ENCODE data around the gene TSC22D2. TPM values are rescaled to one million over a fixed set of nuclear protein-coding genes. Genes with fewer than 3 reads are reported as not detected.
"Not testable (repeated sequence)": the region's sequence is repeated elsewhere in the genome, so short reads cannot be mapped to it uniquely, and the experiment has no call there.

Gene TSC22D2
- total RNA-seq, 1 donor = 16.4 TPM

DNA sequence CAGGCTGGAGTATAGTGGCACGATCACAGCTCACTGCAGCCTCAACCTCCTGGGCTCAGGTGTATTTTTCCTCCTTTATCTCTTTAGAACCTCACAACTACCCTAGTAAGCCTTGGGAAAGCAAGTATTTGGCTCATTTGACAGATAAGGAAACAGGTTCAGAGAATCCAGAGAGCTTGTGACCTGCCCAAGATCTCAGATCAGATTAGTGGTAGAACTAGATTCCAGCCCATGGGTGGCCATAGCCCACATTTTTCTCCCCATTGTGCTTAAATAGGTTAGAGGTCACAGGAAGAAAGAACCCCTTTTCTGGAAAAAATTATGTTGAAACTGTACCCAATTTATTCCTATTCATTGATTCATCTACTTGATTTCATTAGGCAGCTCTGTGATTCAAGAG is 64.3 kb downstream of the TSC22D2 start:
- H3K4me3 ChIP-seq (ENCODE audit: low read depth, low read length) = no peak overlapping the region
- no peak for DNase-seq (ENCODE audit: low read depth)
- TF ChIP-seq, protein P1, sequence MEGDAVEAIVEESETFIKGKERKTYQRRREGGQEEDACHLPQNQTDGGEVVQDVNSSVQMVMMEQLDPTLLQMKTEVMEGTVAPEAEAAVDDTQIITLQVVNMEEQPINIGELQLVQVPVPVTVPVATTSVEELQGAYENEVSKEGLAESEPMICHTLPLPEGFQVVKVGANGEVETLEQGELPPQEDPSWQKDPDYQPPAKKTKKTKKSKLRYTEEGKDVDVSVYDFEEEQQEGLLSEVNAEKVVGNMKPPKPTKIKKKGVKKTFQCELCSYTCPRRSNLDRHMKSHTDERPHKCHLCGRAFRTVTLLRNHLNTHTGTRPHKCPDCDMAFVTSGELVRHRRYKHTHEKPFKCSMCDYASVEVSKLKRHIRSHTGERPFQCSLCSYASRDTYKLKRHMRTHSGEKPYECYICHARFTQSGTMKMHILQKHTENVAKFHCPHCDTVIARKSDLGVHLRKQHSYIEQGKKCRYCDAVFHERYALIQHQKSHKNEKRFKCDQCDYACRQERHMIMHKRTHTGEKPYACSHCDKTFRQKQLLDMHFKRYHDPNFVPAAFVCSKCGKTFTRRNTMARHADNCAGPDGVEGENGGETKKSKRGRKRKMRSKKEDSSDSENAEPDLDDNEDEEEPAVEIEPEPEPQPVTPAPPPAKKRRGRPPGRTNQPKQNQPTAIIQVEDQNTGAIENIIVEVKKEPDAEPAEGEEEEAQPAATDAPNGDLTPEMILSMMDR (IDR thresholded peaks at IDR 0.05; ENCODE audit: insufficient read depth, low read depth, low read length) = no peak

DNA sequence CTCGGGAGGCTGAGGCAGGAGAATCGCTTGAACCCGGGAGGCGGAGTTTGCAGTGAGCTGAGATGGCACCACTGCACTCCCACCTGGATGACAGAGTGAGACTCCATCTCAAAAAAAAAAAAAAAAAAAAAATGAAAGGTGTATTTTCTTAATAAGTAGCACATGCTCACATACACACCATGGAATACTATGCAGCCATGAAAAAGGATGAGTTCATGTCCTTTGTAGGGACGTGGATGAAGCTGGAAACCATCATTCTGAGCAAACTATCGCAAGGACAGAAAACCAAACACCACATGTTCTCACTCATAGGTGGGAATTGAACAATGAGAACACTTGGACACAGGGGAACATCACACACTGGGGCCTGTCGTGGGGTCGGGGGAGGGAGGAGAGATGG is 65.1 kb downstream of the TSC22D2 start:
- DNase-seq (ENCODE audit: low read depth); H3K4me3 ChIP-seq (ENCODE audit: low read depth, low read length): not testable (repeated sequence)

DNA sequence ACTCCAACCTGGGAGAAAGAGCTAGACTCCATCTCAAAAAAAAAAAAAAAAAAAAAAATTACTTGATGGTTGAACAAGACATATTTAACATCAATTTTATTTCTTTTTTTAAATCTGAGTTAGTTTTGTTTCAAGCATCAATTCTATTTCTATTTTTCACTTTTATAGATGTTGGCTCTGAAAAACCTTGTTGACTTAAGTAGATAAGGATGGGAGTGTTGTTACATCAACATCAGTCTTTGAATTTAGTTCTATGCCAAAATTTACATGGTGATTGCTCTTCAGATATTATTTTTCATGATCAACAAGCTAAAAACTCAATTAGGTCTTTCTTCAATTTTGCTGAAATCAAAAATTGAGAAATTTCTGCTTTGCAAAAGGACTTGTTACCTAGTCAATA is 71.3 kb downstream of the TSC22D2 start:
- no peak overlapping the region for H3K4me3 ChIP-seq (ENCODE audit: low read depth, low read length)
- DNase-seq (ENCODE audit: low read depth) = no peak
- TF ChIP-seq, protein P1 (IDR thresholded peaks at IDR 0.05; ENCODE audit: insufficient read depth, low read depth, low read length) = no peak

DNA sequence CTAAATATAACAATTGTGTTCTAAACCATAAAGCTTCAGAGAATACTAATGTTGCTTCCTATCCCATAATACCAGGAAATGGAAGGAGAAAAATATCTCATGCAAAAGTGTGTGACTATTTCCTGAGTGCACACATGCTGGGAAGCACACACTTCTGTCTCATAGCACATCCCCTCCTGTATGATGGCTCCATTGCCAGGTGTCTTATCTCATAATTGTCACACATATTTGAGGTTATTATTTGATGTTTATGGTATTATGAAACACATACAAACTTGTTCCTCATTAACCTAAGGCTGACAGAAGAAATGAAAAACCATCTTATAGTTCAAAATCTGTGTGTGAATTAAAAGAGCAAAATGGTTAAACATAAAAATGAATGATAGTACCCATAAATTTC is 72.8 kb downstream of the TSC22D2 start:
- H3K4me3 ChIP-seq (ENCODE audit: low read depth, low read length) = no peak overlapping the region
- DNase-seq (ENCODE audit: low read depth) = peak; percentile 32
- TF ChIP-seq, protein P1 (IDR thresholded peaks at IDR 0.05; ENCODE audit: insufficient read depth, low read depth, low read length) = no peak

DNA sequence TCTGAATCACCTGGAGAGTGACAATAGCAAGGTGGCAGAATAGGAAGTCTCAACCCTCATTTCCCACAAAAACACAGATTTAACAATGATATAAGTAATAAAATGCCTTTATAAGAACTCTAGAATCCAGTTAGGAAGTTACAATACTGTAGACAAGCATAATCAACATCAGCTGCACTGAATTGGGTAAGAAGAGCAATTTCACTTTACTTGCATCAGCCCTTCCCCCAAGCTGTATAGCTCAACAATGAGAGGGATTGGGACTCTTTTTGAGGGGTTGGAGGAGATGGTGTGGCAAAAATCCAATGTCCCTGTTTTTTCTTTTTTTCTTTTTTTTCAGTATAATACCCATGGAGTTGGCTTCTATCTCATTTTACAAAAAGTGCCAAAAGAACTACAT is 75.1 kb downstream of the TSC22D2 start:
- H3K4me3 ChIP-seq (ENCODE audit: low read depth, low read length) = no peak overlapping the region
- TF ChIP-seq, protein P1 (IDR thresholded peaks at IDR 0.05; ENCODE audit: insufficient read depth, low read depth, low read length) = no peak
- peak; percentile 18 for DNase-seq (ENCODE audit: low read depth)

DNA sequence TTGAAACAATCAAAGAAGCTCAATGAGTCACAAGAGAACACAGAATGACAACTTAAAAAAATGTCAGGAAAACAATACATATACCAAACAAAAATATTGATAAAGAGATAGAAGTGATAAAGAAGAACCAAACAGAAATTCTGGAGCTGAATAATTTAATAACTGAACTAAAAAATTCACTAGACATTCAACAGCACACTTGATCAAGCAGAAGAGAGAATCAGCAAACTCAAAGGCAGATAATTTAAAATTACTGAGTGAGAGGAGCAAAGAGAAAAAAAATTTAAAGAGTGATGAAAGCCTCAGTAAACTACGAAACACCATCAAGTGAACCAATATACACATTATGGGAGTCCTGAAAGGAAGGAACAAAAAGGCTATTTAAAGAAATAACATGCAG is 76.3 kb downstream of the TSC22D2 start:
- no peak for DNase-seq (ENCODE audit: low read depth)
- TF ChIP-seq, protein P1 (IDR thresholded peaks at IDR 0.05; ENCODE audit: insufficient read depth, low read depth, low read length) = no peak
- H3K4me3 ChIP-seq (ENCODE audit: low read depth, low read length) = no peak overlapping the region

DNA sequence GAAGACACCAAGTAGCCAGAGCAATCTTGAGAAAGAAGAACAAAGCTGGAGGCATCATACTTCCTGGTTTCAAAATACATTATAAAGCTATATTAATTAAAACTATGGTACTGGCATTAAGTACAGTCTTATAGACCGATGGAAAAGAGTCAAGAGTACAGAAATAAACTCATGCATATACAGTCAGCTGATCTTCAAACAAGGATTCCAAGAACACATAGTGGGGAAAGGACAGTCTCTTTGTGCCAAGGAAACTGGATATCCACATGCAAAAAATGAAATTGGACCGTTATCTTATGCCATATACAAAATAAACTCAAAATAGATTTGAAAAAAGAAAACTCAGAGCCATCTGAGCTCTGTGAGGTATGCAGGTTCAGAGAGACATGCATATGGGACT is 80.8 kb downstream of the TSC22D2 start:
- DNase-seq (ENCODE audit: low read depth) = no peak
- TF ChIP-seq, protein P1 (IDR thresholded peaks at IDR 0.05; ENCODE audit: insufficient read depth, low read depth, low read length) = no peak
- no peak overlapping the region for H3K4me3 ChIP-seq (ENCODE audit: low read depth, low read length)
